Fibroblast of mammary gland (primary cell): ENCODE measurements around the gene RPS15.

Experiments
- DNase-seq: peaks from one replicate; pipeline ENCODE4 v3.0.0-alpha.2; 2010; ENCODE audit warnings: low read depth
- H3K4me3 ChIP-seq: 2 replicates; pipeline ENCODE4 v1.5.1; 2011; ENCODE audit warnings: low read depth, mild to moderate bottlenecking, low read length, moderate library complexity; ENCODE audit not compliant: control insufficient read depth
- CTCF ChIP-seq: conservative IDR thresholded peaks from 2 replicates; pipeline ENCODE4 v1.5.1; 2011; ENCODE audit warnings: low read depth, low read length, inconsistent platforms; ENCODE audit not compliant: control insufficient read depth, insufficient read depth

The RPS15 gene

GRCh38 chr19:1438035-1438932 lies at the start of gene RPS15:
Gene RPS15, plus strand, starts transcription at chr19:1438396. Its CDS starts 30 bp downstream, at chr19:1438426.
- peak; percentile 68 for TF ChIP-seq CTCF
- DNase-seq, result peak; percentile 93
- peak within 1 kb of the TSS; percentile 92 for H3K4me3 ChIP-seq

GRCh38 chr19:1388637-1389026 lies 49.6 kb upstream of the RPS15 start:
- H3K4me3 ChIP-seq, result no peak overlapping the region
- DNase-seq, result no peak
- no peak for TF ChIP-seq CTCF

- no peak overlapping the region for H3K4me3 ChIP-seq
- no peak for DNase-seq
- TF ChIP-seq CTCF, result no peak
These were observed 48.9 kb upstream of the RPS15 start for GRCh38 chr19:1389033-1389940.

- no peak for TF ChIP-seq CTCF
- DNase-seq, result no peak
- H3K4me3 ChIP-seq, result no peak overlapping the region
These were observed 47.2 kb upstream of the RPS15 start for GRCh38 chr19:1390890-1391423.

GRCh38 chr19:1392407-1392806 lies 45.8 kb upstream of the RPS15 start:
- H3K4me3 ChIP-seq, result no peak overlapping the region
- no peak for DNase-seq
- no peak for TF ChIP-seq CTCF

- H3K4me3 ChIP-seq, result no peak overlapping the region
- no peak for DNase-seq
- no peak for TF ChIP-seq CTCF
These were observed 45.2 kb upstream of the RPS15 start for GRCh38 chr19:1392939-1393530.
